ENCODE results near the gene GAB2. TPM values are rescaled to one million over a fixed set of nuclear protein-coding genes. Genes with fewer than 3 reads are reported as not detected.

Gene GAB2
- polyA plus RNA-seq, 1 experiment: 8.7 TPM

DNA sequence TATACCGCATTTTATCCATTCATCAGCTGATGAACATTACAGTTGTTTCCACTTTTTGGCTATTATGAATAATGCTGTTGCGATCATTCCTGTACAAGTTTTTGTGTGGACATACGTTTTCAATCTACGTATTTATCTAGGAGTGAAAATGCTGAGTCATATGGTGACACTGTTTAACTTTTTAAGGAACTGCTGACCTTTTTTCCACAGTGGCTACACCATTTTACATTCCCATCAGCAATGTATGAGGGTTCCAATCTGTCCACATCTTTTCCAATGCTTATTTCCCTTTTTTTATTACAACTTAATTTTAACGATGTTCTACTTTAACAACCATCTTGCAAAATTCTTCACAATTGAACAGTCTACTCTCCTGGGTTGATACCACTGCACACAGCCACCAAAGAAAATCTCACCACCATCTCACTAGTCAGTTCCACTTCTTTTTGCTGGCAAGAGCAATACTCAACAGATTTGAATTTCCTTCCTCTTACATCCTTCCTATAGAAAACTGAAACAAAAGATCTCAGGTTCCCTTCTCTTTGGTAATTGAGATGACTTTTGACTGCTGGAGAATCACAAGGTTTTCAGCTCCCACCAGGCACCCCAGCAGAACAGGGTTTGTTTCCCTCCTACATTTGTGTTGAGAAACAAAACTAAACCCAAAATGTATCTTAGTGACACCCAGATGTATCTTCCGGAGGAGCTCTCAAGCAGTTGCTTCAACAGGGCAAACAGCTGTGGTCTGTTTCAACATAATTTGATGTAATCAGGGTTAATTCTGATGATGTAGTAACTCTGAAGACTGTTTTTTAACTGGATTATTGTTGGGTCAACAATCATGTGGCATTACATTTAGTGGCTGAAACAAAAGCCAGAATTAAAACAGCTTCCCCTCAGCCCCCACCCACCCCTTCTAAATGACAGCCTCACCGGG lies 7.0 kb upstream of the GAB2 start:
- no peak for DNase-seq (ENCODE audit: low read depth, low spot score)
- ChIA-PET POLR2A (interaction anchor here (0.6 kb wide), 1 partner anchor 203 kb away, joined by 3 read pairs; no protein-coding TSS in a partner anchor), CTCF (interaction anchor here (0.7 to 1.9 kb wide), 3 partner anchors 9 to 273 kb away, joined by 4 to 11 read pairs (median 5); no protein-coding TSS in a partner anchor)
- H3K4me3 ChIP-seq (ENCODE audit: low read depth, low read length): no peak overlapping the region
- H3K9me3 ChIP-seq (ENCODE audit: control insufficient read depth, insufficient read depth, low read length): no peaks in the 10 kb centered on the region
- H3K27me3 ChIP-seq (ENCODE audit: control insufficient read depth, insufficient read depth, low read length): no peaks in the 10 kb centered on the region
- H3K27ac ChIP-seq (ENCODE audit: low read depth, low read length): peak overlapping the region; percentile 40
- TF ChIP-seq CTCF (IDR thresholded peaks at IDR 0.05; ENCODE audit: low read depth, low read length): no peak

DNA sequence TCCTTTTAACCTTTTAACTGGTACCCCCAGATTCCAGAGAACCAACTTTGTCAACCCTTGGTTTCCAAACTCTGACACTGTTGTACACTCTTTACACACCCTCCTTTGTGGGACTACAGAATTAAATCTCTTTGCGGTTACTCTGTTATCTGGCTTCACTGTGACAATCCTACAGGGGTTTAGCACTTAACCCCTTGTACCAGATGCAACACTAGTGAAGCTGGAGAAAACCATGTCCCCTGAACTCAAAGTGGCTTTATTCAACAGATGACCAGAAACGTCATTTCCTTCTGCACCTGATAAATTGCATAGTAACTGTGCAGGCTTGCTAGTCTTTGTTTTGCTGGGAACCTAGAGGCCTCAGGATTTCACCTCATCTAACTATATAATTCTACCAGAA lies 5.6 kb upstream of the GAB2 start:
- CTCF ChIA-PET: interaction anchor here (1.0 to 7.4 kb wide), 2 partner anchors 8 to 142 kb away, joined by 3 to 55 read pairs; no protein-coding TSS in a partner anchor

GRCh38 chr11:78420796-78421209 lies 3.2 kb upstream of the GAB2 start:
- Histone ChIP-seq H3K27ac (ENCODE audit: low read depth, low read length) (peak overlapping the region; percentile 89), H3K27me3 (ENCODE audit: control insufficient read depth, insufficient read depth, low read length) (no peaks in the 10 kb centered on the region), H3K9me3 (ENCODE audit: control insufficient read depth, insufficient read depth, low read length) (no peaks in the 10 kb centered on the region; the same call in 1 of the 2 replicates), H3K4me3 (ENCODE audit: low read depth, low read length) (no peak overlapping the region)
- ChIA-PET CTCF (interaction anchor here (0.7 to 7.4 kb wide), 8 partner anchors 9 to 144 kb away, joined by 3 to 55 read pairs (median 4); no protein-coding TSS in a partner anchor), POLR2A (no interaction called here)
- no peak for DNase-seq (ENCODE audit: low read depth, low spot score)
- TF ChIP-seq CTCF (IDR thresholded peaks at IDR 0.05; ENCODE audit: low read depth, low read length): no peak

More for the DNA sequence above, 5.6 kb upstream of the GAB2 start:
- no peaks in the 10 kb centered on the region for H3K9me3 ChIP-seq (ENCODE audit: control insufficient read depth, insufficient read depth, low read length)
- no peak for TF ChIP-seq CTCF (IDR thresholded peaks at IDR 0.05; ENCODE audit: low read depth, low read length)
- H3K4me3 ChIP-seq (ENCODE audit: low read depth, low read length): no peak overlapping the region
- DNase-seq (ENCODE audit: low read depth, low spot score): no peak
- no peaks in the 10 kb centered on the region for H3K27me3 ChIP-seq (ENCODE audit: control insufficient read depth, insufficient read depth, low read length)
- POLR2A ChIA-PET: no interaction called here
- no peak overlapping the region for H3K27ac ChIP-seq (ENCODE audit: low read depth, low read length)

DNA sequence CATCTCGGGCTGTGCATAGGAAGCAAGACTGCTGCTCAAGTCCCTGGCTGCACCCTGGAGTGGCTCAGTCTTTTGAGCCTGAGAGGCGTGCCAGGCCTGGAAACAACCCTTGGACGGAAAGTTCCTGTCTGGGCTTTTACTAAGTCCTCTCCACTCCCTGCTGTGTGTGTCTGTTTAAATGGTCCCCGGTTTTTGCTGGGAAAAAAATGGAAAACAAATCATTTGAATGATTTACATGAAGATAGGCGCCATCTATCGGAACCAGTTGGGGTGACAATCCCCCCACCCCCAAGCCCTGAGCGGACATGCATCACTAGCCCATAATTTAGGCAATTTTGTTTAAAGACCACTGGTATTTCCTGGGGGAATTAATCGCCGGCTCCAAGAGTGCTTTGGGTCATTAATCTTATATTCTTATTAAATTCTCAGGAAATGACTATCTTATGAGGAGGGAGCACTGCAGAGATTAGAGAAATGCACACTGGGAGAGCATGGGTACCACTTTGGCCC lies 2.7 kb upstream of the GAB2 start:
- no peaks in the 10 kb centered on the region for H3K27me3 ChIP-seq (ENCODE audit: control insufficient read depth, insufficient read depth, low read length)
- peak; percentile 65 for TF ChIP-seq CTCF (IDR thresholded peaks at IDR 0.05; ENCODE audit: low read depth, low read length)
- ChIA-PET CTCF (interaction anchor here (0.7 to 7.4 kb wide), 8 partner anchors 9 to 191 kb away, joined by 3 to 55 read pairs (median 4); no protein-coding TSS in a partner anchor), POLR2A (interaction anchor here (0.6 to 0.7 kb wide), 3 partner anchors 116 to 329 kb away, joined by 5 to 6 read pairs (median 5); no protein-coding TSS in a partner anchor)
- H3K27ac ChIP-seq (ENCODE audit: low read depth, low read length): peak overlapping the region; percentile 89
- H3K4me3 ChIP-seq (ENCODE audit: low read depth, low read length): no peak overlapping the region
- H3K9me3 ChIP-seq (ENCODE audit: control insufficient read depth, insufficient read depth, low read length): no peaks in the 10 kb centered on the region; the same call in 1 of the 2 replicates
- peak; percentile 39 for DNase-seq (ENCODE audit: low read depth, low spot score)

All from AG04450 (cell line).